ENCODE measurements around the gene ANKRD52.

GRCh38 chr12:56188131-56188777 is 69.9 kb downstream of the ANKRD52 start:
- TF ChIP-seq, protein P1, sequence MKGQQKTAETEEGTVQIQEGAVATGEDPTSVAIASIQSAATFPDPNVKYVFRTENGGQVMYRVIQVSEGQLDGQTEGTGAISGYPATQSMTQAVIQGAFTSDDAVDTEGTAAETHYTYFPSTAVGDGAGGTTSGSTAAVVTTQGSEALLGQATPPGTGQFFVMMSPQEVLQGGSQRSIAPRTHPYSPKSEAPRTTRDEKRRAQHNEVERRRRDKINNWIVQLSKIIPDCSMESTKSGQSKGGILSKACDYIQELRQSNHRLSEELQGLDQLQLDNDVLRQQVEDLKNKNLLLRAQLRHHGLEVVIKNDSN (IDR thresholded peaks at IDR 0.05; ENCODE audit: borderline replicate concordance, extremely low read length, insufficient read depth, low read depth, low read length): no peak
- TF ChIP-seq POLR2A (IDR thresholded peaks at IDR 0.05; ENCODE audit: low read depth, low read length): no peak

All from GM12878 (cell line).